Activated CD4-positive, alpha-beta T cell treated with anti-CD3 and anti-CD28 coated beads, Interleukin-2, amount 50 U/mL, for 1 hour (primary cell): ENCODE results near the gene CFAP210.

ENCODE experiments used
- DNase-seq: peaks from one replicate; pipeline ENCODE4 v3.0.0-alpha.2; 2020

The CFAP210 gene

GRCh38 chr2:169672406-169672805, 21.8 kb downstream of the CFAP210 start:
- DNase-seq = no peak

- DNase-seq = no peak
Observed at GRCh38 chr2:169670937-169671336, 23.3 kb downstream of the CFAP210 start.

- no peak for DNase-seq
Observed at GRCh38 chr2:169670215-169670651, 24.0 kb downstream of the CFAP210 start.

- no peak for DNase-seq
Observed at GRCh38 chr2:169667583-169667982, 26.6 kb downstream of the CFAP210 start.

GRCh38 chr2:169664978-169665930, 29.0 kb downstream of the CFAP210 start:
- DNase-seq = no peak

- no peak for DNase-seq
Observed at GRCh38 chr2:169664600-169664977, 29.6 kb downstream of the CFAP210 start.

GRCh38 chr2:169663247-169663646, 31.0 kb downstream of the CFAP210 start:
- DNase-seq = no peak

GRCh38 chr2:169662744-169663143, 31.5 kb downstream of the CFAP210 start:
- no peak for DNase-seq

- no peak for DNase-seq
Observed at GRCh38 chr2:169661265-169661664, 32.9 kb downstream of the CFAP210 start.

- DNase-seq = no peak
Observed at GRCh38 chr2:169659320-169659719, 34.9 kb downstream of the CFAP210 start.

GRCh38 chr2:169658877-169659276, 35.3 kb downstream of the CFAP210 start:
- no peak for DNase-seq

GRCh38 chr2:169656164-169656563, 38.0 kb downstream of the CFAP210 start:
- no peak for DNase-seq

GRCh38 chr2:169653636-169654035, 40.6 kb downstream of the CFAP210 start:
- DNase-seq = no peak

GRCh38 chr2:169649278-169649677, 44.9 kb downstream of the CFAP210 start:
- DNase-seq = no peak

- DNase-seq = no peak
Observed at GRCh38 chr2:169647496-169647895, 46.7 kb downstream of the CFAP210 start.

- no peak for DNase-seq
Observed at GRCh38 chr2:169644173-169644572, 50.0 kb downstream of the CFAP210 start.

GRCh38 chr2:169641464-169641863, 52.7 kb downstream of the CFAP210 start:
- no peak for DNase-seq

GRCh38 chr2:169640104-169640503, 54.1 kb downstream of the CFAP210 start:
- no peak for DNase-seq

- no peak for DNase-seq
Observed at GRCh38 chr2:169637620-169638019, 56.6 kb downstream of the CFAP210 start.

GRCh38 chr2:169636440-169637097, 57.6 kb downstream of the CFAP210 start:
- DNase-seq = no peak

GRCh38 chr2:169625781-169626180, 68.4 kb downstream of the CFAP210 start:
- no peak for DNase-seq

- no peak for DNase-seq
Observed at GRCh38 chr2:169623235-169623634, 71.0 kb downstream of the CFAP210 start.

- DNase-seq = no peak
Observed at GRCh38 chr2:169620509-169620908, 73.7 kb downstream of the CFAP210 start.

- no peak for DNase-seq
Observed at GRCh38 chr2:169619946-169620345, 74.3 kb downstream of the CFAP210 start.
